Mammary epithelial cell (primary cell): ENCODE data around the gene GUCY1A2.

Source experiments
- CTCF ChIP-seq, 2 donors: IDR thresholded peaks in 1 of 2; conservative IDR thresholded peaks in 1 of 2; 2 replicates each; pipeline ENCODE4 v1.5.1; 2011 to 2012; ENCODE audit warnings: inconsistent platforms in 2 of 2, low read length in 2 of 2, mild to moderate bottlenecking in 2 of 2, control low read depth in 1 of 2, low read depth in 1 of 2; ENCODE audit not compliant: insufficient read depth in 1 of 2; ENCODE audit errors: extremely low read depth in 1 of 2
- EZH2 ChIP-seq: IDR thresholded peaks from 2 replicates; pipeline ENCODE4 v1.6.1; 2012; ENCODE audit warnings: low read length, inconsistent platforms, borderline replicate concordance

GRCh38 chr11:107040433-107041087 is 22.3 kb upstream of the GUCY1A2 start:
- TF ChIP-seq EZH2 (no peak), CTCF (conservative IDR thresholded peaks at IDR 0.05 in 1 of 2, IDR thresholded peaks at IDR 0.05 in 1 of 2; ENCODE audit: extremely low read depth in 1 of 2, insufficient read depth in 1 of 2, low read depth in 1 of 2, low read length in 2 of 2) (no peak)
